ENCODE data around the gene DNAJC4. TPM values are rescaled to one million over a fixed set of nuclear protein-coding genes. Genes with fewer than 3 reads are reported as not detected.

Gene DNAJC4
- total and polyA plus RNA-seq, 9 of the 15 experiments (the other 6 are each of a cell fraction or from before 2014, with no cell fraction given): 4.0 to 32.6 (median 19.9) TPM

- TF ChIP-seq ATF2 (CRISPR knock-in tag; IDR thresholded peaks at IDR 0.05) (no peak), ZNF75A (CRISPR knock-in tag; IDR thresholded peaks at IDR 0.05) (no peak), ZMIZ1 (IDR thresholded peaks at IDR 0.05; ENCODE audit: low read depth in 2 of 2, low read length in 2 of 2) (no peak), ZNF436 (CRISPR knock-in tag; IDR thresholded peaks at IDR 0.05) (peak; percentile 99), CREB3L1 (IDR thresholded peaks at IDR 0.05; ENCODE audit: borderline replicate concordance, low read depth) (peak; percentile 28; the same call in 1 of the 2 replicates), ZNF253 (CRISPR knock-in tag; conservative IDR thresholded peaks at IDR 0.05) (no peak), GABPA (tag; conservative IDR thresholded peaks at IDR 0.05; ENCODE audit: low read depth) (no peak), PCBP1 (IDR thresholded peaks at IDR 0.05; ENCODE audit: low read depth, low read length, poor library complexity, severe bottlenecking) (no peak), MXD1 (CRISPR knock-in tag; IDR thresholded peaks at IDR 0.05; ENCODE audit: borderline replicate concordance, poor library complexity, severe bottlenecking) (no peak), STAG1 (CRISPR knock-in tag; IDR thresholded peaks at IDR 0.05; ENCODE audit: borderline replicate concordance) (no peak; the same call in 1 of the 2 replicates), FOXJ3 (CRISPR knock-in tag; IDR thresholded peaks at IDR 0.05) (no peak), POLR3A (IDR thresholded peaks at IDR 0.05; ENCODE audit: borderline replicate concordance, extremely low read depth, insufficient read depth, insufficient read length) (no peak), RBM14 (IDR thresholded peaks at IDR 0.05; ENCODE audit: borderline replicate concordance, insufficient read depth, low read depth, low read length) (peak; percentile 95; the same call in 1 of the 2 replicates), SLC30A9 (CRISPR knock-in tag; IDR thresholded peaks at IDR 0.05) (no peak), CEBPB (tag; IDR thresholded peaks at IDR 0.05) (no peak), U2AF1 (optimal IDR thresholded peaks at IDR 0.05; ENCODE audit: low read depth, low read length) (no peak), HCFC1 (IDR thresholded peaks at IDR 0.05; ENCODE audit: low read depth, low read length) (peak; percentile 38; the same call in 1 of the 2 replicates), XRCC3 (IDR thresholded peaks at IDR 0.05) (no peak), DACH1 (IDR thresholded peaks at IDR 0.05; ENCODE audit: partially characterized antibody) (no peak)
These were observed 38.7 kb downstream of the DNAJC4 start (continued) for GRCh38 chr11:64268893-64269539.
